ENCODE results near the gene FGD3. TPM values are rescaled to one million over a fixed set of nuclear protein-coding genes. Genes with fewer than 3 reads are reported as not detected.

FGD3 gene
- total RNA-seq, 1 experiment from 2014 or later = 26.6 TPM

DNA sequence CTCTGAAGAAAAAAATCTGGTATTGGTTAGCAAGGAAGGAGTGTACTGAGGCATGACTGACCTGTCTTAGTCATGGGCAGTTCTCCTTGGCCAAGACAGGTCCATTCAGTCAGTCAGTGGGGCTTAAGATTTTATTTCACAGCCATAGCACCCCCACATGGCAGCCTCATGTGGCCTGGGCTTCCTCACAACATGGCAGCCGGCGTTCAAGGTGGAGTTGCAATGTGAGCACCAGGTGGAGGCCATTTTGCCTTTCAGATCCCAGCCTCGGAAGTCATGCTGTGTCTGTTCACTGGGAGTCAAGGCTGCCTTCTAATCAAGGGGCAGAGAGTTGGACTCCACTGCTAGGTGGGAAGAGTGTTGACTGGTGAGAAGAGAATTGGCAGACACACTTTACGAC is 138.4 kb downstream of the FGD3 start:
- Histone ChIP-seq H3K36me3 (ENCODE audit: control insufficient read depth, insufficient read depth, low read length) (no peaks in the 10 kb centered on the region), H3K4me1 (no peaks in the 10 kb centered on the region), H3K27me3 (replicated peaks; ENCODE audit: control insufficient read depth, insufficient read depth, low read length) (no peaks in the 10 kb centered on the region), H3K4me3 (ENCODE audit: low read depth, low read length) (no peak overlapping the region), H3K9me3 (no peaks in the 10 kb centered on the region)
- no peaks in the 10 kb centered on the region for H3K27me3 Mint-ChIP-seq (ENCODE audit: insufficient read depth, unreplicated experiment)
- intact Hi-C loops (cut with micrococcal nuclease; ENCODE audit: unreplicated experiment) = no loop called here
- H3K9me3 Mint-ChIP-seq (ENCODE audit: unreplicated experiment) = no peaks in the 10 kb centered on the region
- no peaks in the 10 kb centered on the region for H3K36me3 Mint-ChIP-seq (ENCODE audit: insufficient read depth, unreplicated experiment)
- ChIA-PET CTCF (no interaction called here), POLR2A (no interaction called here)
- no peak overlapping the region for H3K27ac Mint-ChIP-seq (ENCODE audit: unreplicated experiment)
- DNase-seq = no peak
- BruUV-seq (replicated peaks) = no TSS peak
- H3K4me3 Mint-ChIP-seq (ENCODE audit: unreplicated experiment) = no peak overlapping the region
- H3K4me1 Mint-ChIP-seq (ENCODE audit: low read depth, unreplicated experiment) = no peaks in the 10 kb centered on the region
- TF ChIP-seq, protein P1, sequence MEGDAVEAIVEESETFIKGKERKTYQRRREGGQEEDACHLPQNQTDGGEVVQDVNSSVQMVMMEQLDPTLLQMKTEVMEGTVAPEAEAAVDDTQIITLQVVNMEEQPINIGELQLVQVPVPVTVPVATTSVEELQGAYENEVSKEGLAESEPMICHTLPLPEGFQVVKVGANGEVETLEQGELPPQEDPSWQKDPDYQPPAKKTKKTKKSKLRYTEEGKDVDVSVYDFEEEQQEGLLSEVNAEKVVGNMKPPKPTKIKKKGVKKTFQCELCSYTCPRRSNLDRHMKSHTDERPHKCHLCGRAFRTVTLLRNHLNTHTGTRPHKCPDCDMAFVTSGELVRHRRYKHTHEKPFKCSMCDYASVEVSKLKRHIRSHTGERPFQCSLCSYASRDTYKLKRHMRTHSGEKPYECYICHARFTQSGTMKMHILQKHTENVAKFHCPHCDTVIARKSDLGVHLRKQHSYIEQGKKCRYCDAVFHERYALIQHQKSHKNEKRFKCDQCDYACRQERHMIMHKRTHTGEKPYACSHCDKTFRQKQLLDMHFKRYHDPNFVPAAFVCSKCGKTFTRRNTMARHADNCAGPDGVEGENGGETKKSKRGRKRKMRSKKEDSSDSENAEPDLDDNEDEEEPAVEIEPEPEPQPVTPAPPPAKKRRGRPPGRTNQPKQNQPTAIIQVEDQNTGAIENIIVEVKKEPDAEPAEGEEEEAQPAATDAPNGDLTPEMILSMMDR (IDR thresholded peaks at IDR 0.05; ENCODE audit: insufficient read depth in 1 of 2, low read depth in 1 of 2, low read length in 1 of 2, severe bottlenecking in 1 of 2, unreplicated experiment in 1 of 2) = no peak

Other genes starting within 250 kb of the FGD3 start
- 13.0 and 13.7 TPM in 2 replicates for gene BICD2, start 182.7 kb upstream of the FGD3 start, total RNA-seq (2022)
- 3.3 and 3.6 TPM in 2 replicates for gene ZNF484, start 69.5 kb upstream of the FGD3 start, total RNA-seq (2022)
- 2.2 and 2.9 TPM in 2 replicates for gene SUSD3, start 111.2 kb downstream of the FGD3 start, total RNA-seq (2022)
- 10.6 and 11.4 TPM in 2 replicates for gene CARD19, start 148.7 kb downstream of the FGD3 start, total RNA-seq (2022)
- gene NINJ1, start 186.7 kb downstream of the FGD3 start, total RNA-seq (2022) = 29.5 and 35.6 TPM in 2 replicates
- 21.7 and 23.4 TPM in 2 replicates for gene WNK2, start 236.6 kb downstream of the FGD3 start, total RNA-seq (2022)